Right atrium auricular region (tissue), 2 donors: ENCODE data around the gene GP9. TPM values are rescaled to one million over a fixed set of nuclear protein-coding genes. Genes with fewer than 3 reads are reported as not detected.

ENCODE experiments used
- DNase-seq: peaks from one replicate; pipeline ENCODE4 v3.0.0-alpha.2; 2019; ENCODE audit warnings: low spot score
- H3K27ac ChIP-seq, 2 donors: fragments of 200-600 bp; sonication (generic); 1 replicate in 1 of 2; 2 replicates in 1 of 2; pipeline ENCODE4 v1.5.1; 2016 to 2019
- H3K27me3 ChIP-seq, 2 donors: fragments of 200-600 bp; sonication (generic); one replicate each; pipeline versions ENCODE4 v1.5.1 to v1.6.0; 2017 to 2019
- H3K36me3 ChIP-seq: fragments of 200-600 bp; sonication (generic); one replicate; pipeline ENCODE4 v1.5.1; 2016
- H3K4me1 ChIP-seq, 2 donors: fragments of 200-600 bp; sonication (generic); one replicate each; pipeline versions ENCODE4 v1.5.1 to v1.6.0; 2017 to 2019
- H3K4me3 ChIP-seq, 2 donors: fragments of 200-600 bp; sonication (generic); 1 replicate in 1 of 2; 2 replicates in 1 of 2; pipeline ENCODE4 v1.5.1; 2017 to 2019; ENCODE audit warnings: mild to moderate bottlenecking in 1 of 2, moderate library complexity in 1 of 2
- H3K9me3 ChIP-seq, 2 donors: fragments of 200-600 bp; sonication (generic); one replicate each; pipeline ENCODE4 v1.5.1; 2019
- total RNA-seq, 2 donors: library from RNA; depleted of rRNA; stranded (reverse); fragments of >200 nt; gene quantifications; one replicate each; pipeline ENCODE4 v1.1.0, GENCODE V29; 2016
- TF ChIP-seq, protein P1 (sequence below), 2 donors: fragments of 200-600 bp; sonication (generic); IDR thresholded peaks; one replicate each; pipeline ENCODE4 v1.5.1; 2019; ENCODE audit warnings: antibody characterized with exemption in 2 of 2

GP9 gene
- total RNA-seq, 2 donors from 2014 or later: not detected

- no peak overlapping the region for H3K27ac ChIP-seq
- DNase-seq: no peak
- no peaks in the 10 kb centered on the region for H3K27me3 ChIP-seq
- H3K4me1 ChIP-seq: peaks cover 0 to 75% of the 10 kb centered on the region in 2 donors
- H3K9me3 ChIP-seq: no peaks in the 10 kb centered on the region
- no peaks in the 10 kb centered on the region for H3K36me3 ChIP-seq
- H3K4me3 ChIP-seq: no peak overlapping the region
- TF ChIP-seq, protein P1, sequence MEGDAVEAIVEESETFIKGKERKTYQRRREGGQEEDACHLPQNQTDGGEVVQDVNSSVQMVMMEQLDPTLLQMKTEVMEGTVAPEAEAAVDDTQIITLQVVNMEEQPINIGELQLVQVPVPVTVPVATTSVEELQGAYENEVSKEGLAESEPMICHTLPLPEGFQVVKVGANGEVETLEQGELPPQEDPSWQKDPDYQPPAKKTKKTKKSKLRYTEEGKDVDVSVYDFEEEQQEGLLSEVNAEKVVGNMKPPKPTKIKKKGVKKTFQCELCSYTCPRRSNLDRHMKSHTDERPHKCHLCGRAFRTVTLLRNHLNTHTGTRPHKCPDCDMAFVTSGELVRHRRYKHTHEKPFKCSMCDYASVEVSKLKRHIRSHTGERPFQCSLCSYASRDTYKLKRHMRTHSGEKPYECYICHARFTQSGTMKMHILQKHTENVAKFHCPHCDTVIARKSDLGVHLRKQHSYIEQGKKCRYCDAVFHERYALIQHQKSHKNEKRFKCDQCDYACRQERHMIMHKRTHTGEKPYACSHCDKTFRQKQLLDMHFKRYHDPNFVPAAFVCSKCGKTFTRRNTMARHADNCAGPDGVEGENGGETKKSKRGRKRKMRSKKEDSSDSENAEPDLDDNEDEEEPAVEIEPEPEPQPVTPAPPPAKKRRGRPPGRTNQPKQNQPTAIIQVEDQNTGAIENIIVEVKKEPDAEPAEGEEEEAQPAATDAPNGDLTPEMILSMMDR (IDR thresholded peaks at IDR 0.05): no peak
These were observed 39.9 kb upstream of the GP9 start for GRCh38 chr3:129020691-129021090.

DNA sequence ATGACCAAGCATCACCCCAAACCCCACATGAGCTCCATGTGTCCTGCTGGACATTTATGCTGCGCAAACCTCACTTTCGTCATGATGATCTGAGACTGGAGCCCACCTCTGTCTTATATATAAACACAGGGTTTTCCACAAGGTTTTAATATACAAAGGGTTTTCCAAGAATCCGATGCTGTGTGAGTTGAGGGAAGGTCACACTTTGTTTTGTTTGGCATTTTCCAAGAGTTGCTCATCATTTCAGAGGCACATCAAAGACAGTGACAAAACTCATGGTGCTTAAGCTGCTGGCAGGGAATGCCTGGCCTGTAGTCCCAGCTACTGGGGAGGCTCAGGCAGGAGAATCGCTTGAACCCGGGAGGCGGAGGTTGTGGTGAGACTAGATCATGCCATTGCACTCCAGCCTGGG lies 39.4 kb upstream of the GP9 start:
- no peak for DNase-seq
- Histone ChIP-seq H3K9me3 (no peaks in the 10 kb centered on the region), H3K4me1 (peaks cover 0 to 75% of the 10 kb centered on the region in 2 donors), H3K36me3 (no peaks in the 10 kb centered on the region), H3K4me3 (no peak overlapping the region), H3K27me3 (no peaks in the 10 kb centered on the region), H3K27ac (no peak overlapping the region)
- TF ChIP-seq, protein P1 (IDR thresholded peaks at IDR 0.05): no peak

GRCh38 chr3:129022114-129023007 lies 38.2 kb upstream of the GP9 start:
- H3K4me1 ChIP-seq: peaks cover 0 to 73% of the 10 kb centered on the region in 2 donors

DNA sequence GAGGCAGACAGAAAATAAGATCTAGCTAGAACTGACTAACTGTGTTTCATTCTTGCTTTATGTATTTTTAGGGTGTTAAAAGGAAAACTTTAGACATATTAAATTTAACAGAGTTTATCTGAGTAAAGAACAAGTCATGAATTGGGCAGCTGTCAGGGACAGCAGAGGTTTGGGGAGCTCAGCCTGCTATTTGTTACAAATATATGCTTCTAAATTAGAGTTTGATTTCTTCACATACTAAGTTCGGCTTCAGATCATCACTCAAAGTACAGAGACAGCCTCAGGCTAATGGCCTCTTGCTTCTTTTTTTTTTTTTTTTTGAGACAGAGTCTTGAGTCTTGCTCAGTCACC lies 37.6 kb upstream of the GP9 start:
- TF ChIP-seq, protein P1 (IDR thresholded peaks at IDR 0.05): no peak
- Histone ChIP-seq H3K36me3 (no peaks in the 10 kb centered on the region), H3K27ac (peak overlapping the region; percentile 56 to 60), H3K27me3 (no peaks in the 10 kb centered on the region), H3K9me3 (no peaks in the 10 kb centered on the region), H3K4me3 (no peak overlapping the region), H3K4me1 (peaks cover 0 to 69% of the 10 kb centered on the region in 2 donors)
- DNase-seq: no peak

More at GRCh38 chr3:129022114-129023007, 38.2 kb upstream of the GP9 start:
- DNase-seq: no peak
- TF ChIP-seq, protein P1 (IDR thresholded peaks at IDR 0.05): no peak
- H3K27ac ChIP-seq: peak overlapping the region; percentile 56 to 60
- no peaks in the 10 kb centered on the region for H3K36me3 ChIP-seq
- no peaks in the 10 kb centered on the region for H3K27me3 ChIP-seq
- no peaks in the 10 kb centered on the region for H3K9me3 ChIP-seq
- no peak overlapping the region for H3K4me3 ChIP-seq

GRCh38 chr3:129023909-129024308 lies 36.7 kb upstream of the GP9 start:
- no peak for DNase-seq
- TF ChIP-seq, protein P1 (IDR thresholded peaks at IDR 0.05): peak in 1 of 2 donors; percentile 44
- Histone ChIP-seq H3K9me3 (no peaks in the 10 kb centered on the region), H3K4me1 (peaks cover 0 to 62% of the 10 kb centered on the region in 2 donors), H3K4me3 (no peak overlapping the region), H3K27ac (no peak overlapping the region), H3K27me3 (no peaks in the 10 kb centered on the region), H3K36me3 (no peaks in the 10 kb centered on the region)
